GM18502 (cell line): Measurements from ENCODE around the gene GTPBP3.
A peak's percentile ranks its signal among the peaks of the same experiment; 100 is the strongest.
"Not testable (repeated sequence)": the region's sequence is repeated elsewhere in the genome, so short reads cannot be mapped to it uniquely, and the experiment has no call there.

Source experiments
- ATAC-seq: cut with Tn5 transposase; IDR thresholded peaks from one replicate; pipeline ENCODE4 v1.9.1; 2021; ENCODE audit warnings: mild to moderate bottlenecking; ENCODE audit not compliant: unreplicated experiment, poor library complexity

GTPBP3 gene

DNA sequence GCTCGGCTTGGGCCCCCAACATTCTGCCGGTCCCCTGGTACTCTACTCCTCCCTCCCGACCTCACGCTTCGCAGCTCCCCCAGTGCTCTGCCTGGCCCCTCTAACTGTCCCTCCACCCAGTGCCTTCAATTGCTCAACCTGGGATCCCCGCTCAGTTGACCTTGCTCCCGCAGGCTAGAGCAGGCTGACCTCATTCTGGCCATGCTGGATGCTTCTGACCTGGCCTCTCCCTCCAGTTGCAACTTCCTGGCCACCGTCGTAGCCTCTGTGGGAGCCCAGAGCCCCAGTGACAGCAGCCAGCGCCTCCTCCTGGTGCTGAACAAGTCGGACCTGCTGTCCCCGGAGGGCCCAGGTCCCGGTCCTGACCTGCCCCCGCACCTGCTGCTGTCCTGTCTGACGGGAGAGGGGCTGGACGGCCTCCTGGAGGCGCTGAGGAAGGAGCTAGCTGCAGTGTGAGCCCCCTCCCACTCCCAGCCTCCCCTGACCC lies 3.6 kb downstream of the GTPBP3 start:
- ATAC-seq = no peak

DNA sequence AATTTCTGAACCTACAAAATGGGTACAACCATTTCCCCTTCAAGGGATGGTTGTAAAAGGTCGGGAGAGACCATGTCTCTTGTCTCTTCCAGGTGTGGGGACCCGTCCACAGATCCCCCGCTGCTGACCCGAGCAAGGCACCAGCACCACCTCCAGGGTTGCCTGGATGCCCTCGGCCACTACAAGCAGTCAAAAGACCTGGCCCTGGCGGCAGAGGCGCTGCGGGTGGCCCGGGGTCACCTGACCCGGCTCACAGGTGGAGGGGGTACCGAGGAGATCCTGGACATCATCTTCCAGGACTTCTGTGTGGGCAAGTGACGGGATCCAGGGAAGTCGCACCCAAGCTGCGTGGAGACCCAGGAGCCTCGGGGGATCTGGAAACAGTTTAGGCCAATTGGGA lies 4.0 kb downstream of the GTPBP3 start:
- no peak for ATAC-seq

DNA sequence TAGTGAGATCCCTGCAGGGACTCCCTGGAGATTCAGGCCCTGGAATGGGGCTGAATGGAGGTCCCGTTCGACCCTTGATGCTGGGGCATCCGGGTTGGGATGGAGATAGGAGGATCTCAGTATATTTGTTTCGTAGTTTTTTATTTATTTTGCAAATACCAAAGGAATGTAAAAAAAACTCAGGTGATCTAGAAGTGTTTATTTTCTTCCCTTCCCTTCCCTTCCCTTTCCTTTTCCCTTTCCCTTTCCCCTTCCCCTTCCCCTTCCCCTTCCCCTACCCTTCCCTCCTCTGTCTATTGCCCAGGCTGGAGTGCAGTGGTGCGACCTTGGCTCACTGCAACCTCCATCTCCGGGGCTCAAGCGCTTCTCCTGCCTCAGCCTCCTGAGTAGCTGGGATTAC lies 4.5 kb downstream of the GTPBP3 start:
- no peak for ATAC-seq

- no peak for ATAC-seq
These were observed 8.8 kb downstream of the GTPBP3 start for GRCh38 chr19:17346109-17346671.

DNA sequence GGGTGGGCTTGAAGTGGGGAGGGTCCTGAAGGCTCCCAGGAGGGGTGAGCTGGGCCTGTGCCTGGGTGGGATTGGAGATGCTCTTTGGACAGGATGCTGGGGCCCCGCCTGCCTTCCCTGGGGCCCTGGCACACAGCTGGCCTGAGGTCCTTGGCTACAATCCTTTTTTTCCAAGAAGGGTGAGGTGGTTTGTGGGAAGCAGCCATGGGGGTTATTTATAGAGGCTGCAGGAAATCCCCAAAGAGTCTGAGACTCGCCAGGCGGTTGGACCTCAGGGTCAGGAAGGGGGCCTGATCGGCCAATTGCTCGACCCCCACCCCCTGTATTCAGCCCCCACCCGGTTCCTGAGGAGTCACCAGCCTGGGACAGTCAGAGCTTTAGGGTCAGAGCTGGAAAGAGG lies 10.0 kb downstream of the GTPBP3 start:
- ATAC-seq = no peak

DNA sequence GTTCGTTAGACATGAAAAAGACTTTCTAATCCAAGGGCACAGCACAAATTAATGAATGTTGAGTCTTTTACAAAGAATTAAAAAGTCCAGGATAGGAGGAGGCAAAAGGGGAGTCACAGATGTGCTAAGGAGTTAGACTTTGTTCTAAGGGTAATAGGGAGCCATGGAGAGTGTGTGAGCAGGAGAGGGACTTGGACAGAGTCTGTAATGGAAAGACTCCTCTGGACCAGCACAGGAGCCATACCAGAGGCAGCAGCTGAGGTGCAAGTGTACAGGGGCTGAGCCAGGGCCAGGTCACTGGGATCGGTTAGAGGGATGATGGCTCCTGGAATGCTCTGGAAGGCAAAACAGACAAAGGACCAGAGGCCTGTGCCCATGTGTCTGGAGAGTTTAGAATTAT lies 10.5 kb downstream of the GTPBP3 start:
- no peak for ATAC-seq

- ATAC-seq = no peak
These were observed 11.3 kb downstream of the GTPBP3 start for GRCh38 chr19:17348700-17349099.

GRCh38 chr19:17351815-17352435 lies 14.6 kb downstream of the GTPBP3 start:
- no peak for ATAC-seq

- ATAC-seq = no peak
These were observed 15.4 kb downstream of the GTPBP3 start for GRCh38 chr19:17352608-17353280.

DNA sequence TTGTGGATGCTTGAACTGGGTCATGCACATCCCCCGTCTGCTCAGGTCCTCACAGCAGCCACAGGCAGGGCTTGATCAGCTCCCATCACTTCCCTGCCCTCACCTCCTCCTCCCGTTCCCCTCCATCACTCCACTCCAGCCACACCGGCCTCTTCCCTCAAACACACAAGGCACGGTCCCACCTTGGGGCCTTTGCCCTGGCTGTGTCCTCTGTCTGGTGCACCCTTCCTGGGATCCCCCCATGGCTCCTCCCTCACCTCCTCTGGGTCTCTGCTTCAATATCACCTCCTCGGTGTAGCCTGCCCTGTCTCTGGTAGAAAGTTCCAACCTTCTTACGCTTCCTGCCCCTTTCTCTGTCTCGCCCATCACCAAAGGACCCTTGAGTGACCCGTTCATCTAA lies 16.0 kb downstream of the GTPBP3 start:
- ATAC-seq = no peak

DNA sequence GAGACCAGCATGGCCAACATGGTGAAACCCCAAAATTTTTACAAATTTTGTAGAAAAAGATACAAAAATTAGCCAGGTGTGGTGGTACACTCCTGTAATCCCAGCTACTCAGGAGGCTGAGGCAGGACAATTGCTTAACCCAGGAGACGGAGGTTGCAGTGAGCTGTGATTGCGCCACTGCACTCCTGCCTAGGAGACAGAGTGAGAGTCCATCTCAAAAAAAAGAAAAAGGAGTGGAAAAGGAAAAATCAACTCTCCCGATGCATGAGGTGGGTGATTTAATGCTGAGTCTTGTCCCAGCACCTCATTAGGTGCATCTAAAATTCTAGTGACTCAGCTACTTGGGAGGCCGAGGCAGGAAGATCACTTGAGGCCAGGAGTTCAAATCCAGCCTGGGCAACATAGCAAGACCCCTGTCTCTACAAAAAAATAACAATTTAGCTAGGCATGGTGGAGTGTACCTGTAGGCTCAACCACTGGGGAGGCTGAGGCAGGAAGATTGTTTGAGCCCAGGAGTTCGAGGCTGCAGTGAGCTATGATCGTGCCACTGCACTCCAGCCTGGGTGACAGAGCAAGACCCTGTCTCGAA lies 19.8 kb downstream of the GTPBP3 start:
- ATAC-seq = no peak

GRCh38 chr19:17357724-17358123 lies 20.4 kb downstream of the GTPBP3 start:
- no peak for ATAC-seq

DNA sequence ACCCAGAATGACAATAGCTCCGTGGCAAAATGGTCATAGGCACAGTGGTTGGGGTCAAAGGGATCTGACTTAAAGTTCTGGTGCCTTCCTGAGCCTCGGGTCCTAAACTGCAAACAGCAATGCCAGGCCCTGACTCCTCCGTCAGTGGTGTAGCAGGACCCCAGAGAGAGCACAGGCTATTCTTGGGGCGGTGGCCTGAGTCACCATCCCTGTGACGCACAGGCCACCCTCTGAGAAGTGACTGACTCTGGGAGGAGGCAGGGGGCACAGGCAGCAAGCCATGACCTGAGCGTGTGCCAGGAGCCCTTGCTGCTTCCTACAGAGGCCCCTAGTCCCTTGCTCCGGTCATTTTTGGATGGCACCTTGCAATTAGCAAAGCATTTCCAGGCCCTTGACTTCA lies 21.0 kb downstream of the GTPBP3 start:
- no peak for ATAC-seq

DNA sequence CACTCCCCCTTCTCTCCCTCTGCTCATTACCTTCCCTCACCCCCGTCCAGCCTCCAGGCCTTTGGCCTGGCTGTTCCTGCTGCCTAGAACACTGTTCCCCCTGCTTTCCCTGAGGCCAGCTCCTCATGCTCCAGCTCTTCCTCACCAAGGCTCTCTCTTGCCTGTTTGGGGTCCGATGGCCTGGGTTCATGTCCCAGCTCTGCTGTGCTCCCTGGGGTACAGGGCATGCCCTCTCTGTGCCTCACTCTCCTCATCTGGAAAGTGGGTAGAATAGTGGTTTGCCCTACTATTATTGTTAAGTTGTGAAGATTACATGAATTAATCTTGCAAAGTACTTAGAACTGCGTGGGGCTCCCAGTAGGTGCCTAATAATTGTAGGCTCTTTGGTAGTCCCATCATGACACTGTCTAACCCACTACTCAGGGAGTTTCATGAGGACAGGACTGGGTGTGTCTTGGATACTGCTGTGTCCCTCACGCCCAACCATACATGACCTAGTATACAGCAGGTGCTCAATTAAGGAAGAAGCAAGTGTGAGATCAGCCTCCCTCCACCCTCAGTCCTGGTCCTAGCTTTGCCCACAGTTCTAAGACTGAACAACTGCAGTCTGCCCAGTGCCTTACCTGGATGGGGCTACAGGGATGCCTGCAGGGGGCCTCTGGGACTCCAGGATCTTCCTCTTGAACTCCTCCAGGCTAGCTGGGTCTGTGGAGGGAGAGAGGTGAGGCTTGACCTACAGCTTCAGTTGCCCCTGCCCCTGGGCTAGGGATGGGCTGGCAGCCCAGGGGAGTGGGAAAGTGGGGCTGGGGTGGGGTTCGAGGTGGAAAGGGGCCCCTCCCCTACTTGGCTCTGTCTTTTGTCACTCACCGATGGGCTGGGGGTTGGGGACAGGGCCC lies 22.8 kb downstream of the GTPBP3 start:
- no peak for ATAC-seq

GRCh38 chr19:17363852-17364605 lies 26.7 kb downstream of the GTPBP3 start:
- ATAC-seq = not testable (repeated sequence)

DNA sequence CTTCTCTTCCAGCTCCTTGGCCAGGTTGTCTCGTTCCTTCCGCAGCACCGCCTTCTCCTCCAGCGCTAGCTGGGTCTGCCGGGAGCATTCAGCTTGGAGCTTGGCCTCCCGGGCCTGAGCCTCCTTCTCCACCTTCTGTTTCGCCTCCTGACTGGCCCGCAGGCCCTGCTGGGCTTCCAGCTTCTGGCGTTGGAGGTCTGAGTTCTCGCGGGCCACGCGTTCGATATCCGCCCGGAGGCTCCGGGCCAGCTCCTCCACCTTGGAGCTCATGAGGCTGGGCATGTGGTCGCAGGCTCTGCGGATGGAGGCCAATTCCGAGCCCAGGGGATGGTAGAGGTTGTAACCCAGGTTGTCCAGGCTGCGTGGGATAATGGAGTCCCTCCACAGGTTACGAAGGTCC lies 28.0 kb downstream of the GTPBP3 start:
- ATAC-seq = no peak

- peak; percentile 79 for ATAC-seq
These were observed 32.8 kb downstream of the GTPBP3 start for GRCh38 chr19:17370026-17370587.

GRCh38 chr19:17376935-17377600 lies 39.7 kb downstream of the GTPBP3 start, which contains the start of gene PLVAP:
Gene PLVAP, minus strand, starts transcription at chr19:17377342. Its CDS starts 54 bp downstream, at chr19:17377288.
- ATAC-seq = no peak

DNA sequence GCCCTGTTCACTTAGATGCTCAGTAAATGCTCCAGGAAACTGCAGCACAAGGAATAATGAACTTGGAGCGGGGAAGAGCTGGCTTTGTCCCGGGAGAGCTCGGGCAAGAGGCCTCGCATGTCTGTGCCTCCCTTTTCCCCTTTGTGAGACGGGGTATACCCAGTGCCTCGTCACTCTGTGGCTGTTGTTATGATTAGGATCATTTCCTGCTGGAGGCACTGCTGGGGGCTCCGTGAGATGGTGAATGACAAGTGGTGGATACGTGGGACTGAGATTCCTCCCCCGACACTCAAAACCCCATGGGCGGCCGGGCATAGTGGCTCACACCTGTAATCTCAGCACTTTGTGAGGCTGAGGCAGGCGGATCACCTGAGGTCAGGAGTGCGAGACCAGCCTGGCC lies 40.9 kb downstream of the GTPBP3 start:
- no peak for ATAC-seq
